Trophoblast cell (in vitro differentiated cells and primary cell): ENCODE results near the gene KCNQ1.

ENCODE experiments used
- DNase-seq, 2 donors: peaks; one replicate each; pipeline ENCODE4 v3.0.0-alpha.2; 2016
- H2AFZ ChIP-seq: 2 replicates; pipeline ENCODE4 v1.6.1; 2013; ENCODE audit warnings: low read length, moderate library complexity, mild to moderate bottlenecking; ENCODE audit not compliant: insufficient read depth, poor library complexity
- H2AK5ac ChIP-seq: 2 replicates; pipeline ENCODE4 v1.6.1; 2013; ENCODE audit warnings: mild to moderate bottlenecking, low read length
- H2BK120ac ChIP-seq: 2 replicates; pipeline ENCODE4 v1.6.1; 2013; ENCODE audit warnings: low read length, mild to moderate bottlenecking, moderate library complexity; ENCODE audit not compliant: insufficient read depth, poor library complexity
- H2BK12ac ChIP-seq: 2 replicates; pipeline ENCODE4 v1.6.1; 2013; ENCODE audit warnings: mild to moderate bottlenecking, low read length, moderate library complexity
- H2BK5ac ChIP-seq: 2 replicates; pipeline ENCODE4 v1.6.1; 2013; ENCODE audit warnings: low read length, low read depth, moderate library complexity, mild to moderate bottlenecking; ENCODE audit not compliant: poor library complexity
- H3K14ac ChIP-seq: 2 replicates; pipeline ENCODE4 v1.6.1; 2013; ENCODE audit warnings: mild to moderate bottlenecking, low read length
- H3K18ac ChIP-seq: 2 replicates; pipeline ENCODE4 v1.6.1; 2013; ENCODE audit warnings: mild to moderate bottlenecking, low read length
- H3K23ac ChIP-seq: 2 replicates; pipeline ENCODE4 v1.6.1; 2013; ENCODE audit warnings: low read length
- H3K27ac ChIP-seq: 2 replicates; pipeline ENCODE4 v1.5.1; 2013; ENCODE audit warnings: low read depth, mild to moderate bottlenecking, inconsistent platforms, low read length, moderate library complexity
- H3K27me3 ChIP-seq: 2 replicates; pipeline ENCODE4 v1.6.1; 2013; ENCODE audit warnings: inconsistent platforms, mild to moderate bottlenecking, low read length, moderate library complexity; ENCODE audit not compliant: insufficient read depth
- H3K36me3 ChIP-seq, 2 experiments: 1 replicate in 1 of 2; 2 replicates in 1 of 2; pipeline ENCODE4 v1.6.1; 2013; ENCODE audit warnings: low read length in 2 of 2, mild to moderate bottlenecking in 2 of 2, moderate library complexity in 1 of 2; ENCODE audit not compliant: insufficient read depth in 2 of 2, control insufficient read depth in 1 of 2
- H3K4ac ChIP-seq: 2 replicates; pipeline ENCODE4 v1.6.1; 2013; ENCODE audit warnings: low read depth, mild to moderate bottlenecking, low read length, moderate library complexity
- H3K4me1 ChIP-seq, 2 experiments: 1 replicate in 1 of 2; 2 replicates in 1 of 2; pipeline ENCODE4 v1.6.1; 2013; ENCODE audit warnings: low read length in 2 of 2, mild to moderate bottlenecking in 2 of 2, moderate library complexity in 1 of 2; ENCODE audit not compliant: insufficient read depth in 2 of 2, control insufficient read depth in 1 of 2
- H3K4me2 ChIP-seq: 2 replicates; pipeline ENCODE4 v1.6.1; 2013; ENCODE audit warnings: inconsistent platforms, mild to moderate bottlenecking, low read length, moderate library complexity
- H3K4me3 ChIP-seq: 2 replicates; pipeline ENCODE4 v1.5.1; 2013; ENCODE audit warnings: mild to moderate bottlenecking, low read depth, low read length, inconsistent platforms
- H3K79me1 ChIP-seq: one replicate; pipeline ENCODE4 v1.6.1; 2013; ENCODE audit warnings: low read length
- H3K79me2 ChIP-seq: 2 replicates; pipeline ENCODE4 v1.6.1; 2013; ENCODE audit warnings: low read length, mild to moderate bottlenecking; ENCODE audit not compliant: control insufficient read depth, insufficient read depth, poor library complexity
- H3K9ac ChIP-seq: 2 replicates; pipeline ENCODE4 v1.6.1; 2013; ENCODE audit warnings: mild to moderate bottlenecking, low read length
- H3K9me3 ChIP-seq: 2 replicates; pipeline ENCODE4 v1.6.1; 2013; ENCODE audit warnings: low read depth, mild to moderate bottlenecking, control low read depth, inconsistent platforms, low read length; ENCODE audit not compliant: insufficient read depth
- H4K12ac ChIP-seq: 2 replicates; pipeline ENCODE4 v1.6.1; 2013; ENCODE audit warnings: low read depth, mild to moderate bottlenecking, low read length, moderate library complexity
- H4K8ac ChIP-seq: 2 replicates; pipeline ENCODE4 v1.6.1; 2013; ENCODE audit warnings: low read depth, mild to moderate bottlenecking, low read length, moderate library complexity
- H4K91ac ChIP-seq: one replicate; pipeline ENCODE4 v1.6.1; 2013; ENCODE audit warnings: low read depth, mild to moderate bottlenecking, low read length, moderate library complexity
- WGBS: extraction: QIAGEN DNeasy Blood & Tissue Kit; methylation state at CpG from one replicate; pipeline ENCODE4 v1.1.7; 2013; ENCODE audit warnings: missing lambda C conversion rate; ENCODE audit not compliant: insufficient read length, insufficient coverage; ENCODE audit errors: extremely low coverage; 5-methylcytosine and 5-hydroxymethylcytosine counted together

Gene KCNQ1

DNA sequence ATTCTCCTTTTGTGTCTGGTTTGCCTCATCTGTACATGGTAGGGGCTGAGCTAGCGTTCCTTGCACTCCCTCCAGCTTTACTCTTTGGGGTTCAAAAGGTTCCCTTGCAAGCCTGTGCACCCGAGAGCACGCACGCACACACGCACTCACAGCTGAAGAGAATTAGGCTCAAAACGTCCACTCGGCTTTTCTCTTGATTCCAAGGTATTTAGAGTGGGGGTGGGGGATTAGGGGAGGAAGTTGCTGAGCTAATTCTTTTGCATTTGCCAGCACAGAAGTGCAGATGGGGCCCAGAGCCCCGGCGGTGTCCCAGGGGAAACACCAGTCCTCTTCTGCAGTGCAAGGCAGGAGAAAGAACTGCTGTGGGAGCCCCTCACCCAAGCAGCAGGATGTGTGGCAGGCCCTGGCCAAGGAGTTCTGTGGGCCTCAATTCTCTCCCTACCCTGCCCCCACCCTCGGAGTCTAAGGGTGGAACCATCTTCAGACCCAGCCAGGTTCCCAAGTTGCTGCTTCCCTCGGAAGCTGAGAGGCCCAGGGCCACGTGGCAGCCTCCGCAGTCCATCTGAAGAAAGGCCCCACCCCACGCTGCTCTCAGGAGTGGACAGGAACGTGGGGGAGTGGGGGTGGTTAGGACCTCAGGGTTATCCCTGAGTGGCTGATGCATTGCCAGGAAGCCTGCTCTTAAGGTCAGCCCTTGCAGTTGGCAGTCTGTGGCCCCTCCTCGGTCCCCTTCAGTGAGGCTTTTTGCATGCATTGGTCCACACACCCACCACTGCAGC lies 258.7 kb downstream of the KCNQ1 start:
- Histone ChIP-seq H4K12ac (no peak overlapping the region), H2BK5ac (no peak overlapping the region), H2BK12ac (peak overlapping the region; percentile 12), H3K9ac (no peak overlapping the region), H3K23ac (no peak overlapping the region), H3K79me2 (peaks cover 14% of the 10 kb centered on the region), H3K9me3 (peaks cover 11% of the 10 kb centered on the region), H3K27ac (no peak overlapping the region), H2BK120ac (no peak overlapping the region), H4K8ac (no peak overlapping the region), H3K14ac (no peak overlapping the region), H3K4ac (no peak overlapping the region), H3K4me3 (no peak overlapping the region), H4K91ac (peak overlapping the region; percentile 21), H3K27me3 (no peaks in the 10 kb centered on the region), H2AK5ac (no peak overlapping the region), H3K4me2 (peak overlapping the region; percentile 17), H3K18ac (no peak overlapping the region), H3K36me3 (no peaks in the 10 kb centered on the region), H3K79me1 (peaks cover 11% of the 10 kb centered on the region), H3K4me1 (peaks cover 21% of the 10 kb centered on the region in 2 experiments), H2AFZ (no peak overlapping the region)
- no peak for DNase-seq
- no CpG with 5 or more reads among the region's 16 CpGs for WGBS

DNA sequence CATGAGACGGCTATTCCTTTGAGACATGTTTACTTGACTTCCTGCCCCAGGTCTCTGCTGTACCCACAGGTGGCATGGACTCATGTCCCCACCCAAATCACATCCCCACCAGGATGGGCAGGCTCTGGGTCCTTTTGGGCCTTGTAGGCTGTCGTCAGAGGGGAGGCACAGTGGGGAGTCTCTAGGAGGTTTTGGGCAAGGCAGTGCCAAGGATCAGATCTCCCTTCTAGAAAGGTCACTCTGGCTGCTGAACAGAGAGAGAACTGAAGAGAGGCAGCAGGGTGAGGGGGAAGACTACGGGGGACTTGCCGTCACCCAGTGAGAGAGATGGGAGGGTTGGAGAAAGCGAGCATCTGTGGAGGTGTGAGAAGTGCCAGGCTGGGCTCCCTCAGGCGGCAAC lies 259.5 kb downstream of the KCNQ1 start:
- Histone ChIP-seq H3K27ac (no peak overlapping the region), H3K4ac (no peak overlapping the region), H4K8ac (no peak overlapping the region), H3K14ac (no peak overlapping the region), H3K18ac (no peak overlapping the region), H3K4me3 (no peak overlapping the region), H4K91ac (no peak overlapping the region), H3K23ac (no peak overlapping the region), H3K79me2 (peaks cover 6% of the 10 kb centered on the region), H3K36me3 (no peaks in the 10 kb centered on the region), H2BK12ac (no peak overlapping the region), H3K4me2 (no peak overlapping the region), H3K79me1 (peaks cover 8% of the 10 kb centered on the region), H3K9me3 (peaks cover 7% of the 10 kb centered on the region), H2BK120ac (no peak overlapping the region), H3K9ac (no peak overlapping the region), H3K4me1 (peaks cover 23 to 25% of the 10 kb centered on the region in 2 experiments), H2AK5ac (no peak overlapping the region), H2BK5ac (no peak overlapping the region), H4K12ac (no peak overlapping the region), H3K27me3 (no peaks in the 10 kb centered on the region), H2AFZ (no peak overlapping the region)
- no peak for DNase-seq
- WGBS: no CpG with 5 or more reads among the region's 6 CpGs

GRCh38 chr11:2704896-2705606 lies 260.2 kb downstream of the KCNQ1 start:
- no peak overlapping the region for H4K91ac ChIP-seq
- H3K4me3 ChIP-seq: no peak overlapping the region
- no peak overlapping the region for H3K4ac ChIP-seq
- H3K27me3 ChIP-seq: no peaks in the 10 kb centered on the region
- no peak overlapping the region for H2BK12ac ChIP-seq
- no peak overlapping the region for H4K8ac ChIP-seq
- no peak overlapping the region for H2AFZ ChIP-seq
- no peak overlapping the region for H4K12ac ChIP-seq
- no peak overlapping the region for H3K27ac ChIP-seq
- no peak for DNase-seq
- H2BK5ac ChIP-seq: no peak overlapping the region
- H3K4me1 ChIP-seq: peaks cover 23 to 25% of the 10 kb centered on the region in 2 experiments
- no peaks in the 10 kb centered on the region for H3K36me3 ChIP-seq
- no peak overlapping the region for H3K14ac ChIP-seq
- WGBS: no CpG with 5 or more reads among the region's 14 CpGs
- H3K9ac ChIP-seq: no peak overlapping the region
- H3K18ac ChIP-seq: no peak overlapping the region
- H2AK5ac ChIP-seq: no peak overlapping the region
- H3K9me3 ChIP-seq: peaks cover 6% of the 10 kb centered on the region
- peaks cover 3% of the 10 kb centered on the region for H3K79me2 ChIP-seq
- H3K79me1 ChIP-seq: peaks cover 5% of the 10 kb centered on the region
- H3K23ac ChIP-seq: no peak overlapping the region
- H3K4me2 ChIP-seq: no peak overlapping the region
- no peak overlapping the region for H2BK120ac ChIP-seq

GRCh38 chr11:2706321-2706720 lies 261.5 kb downstream of the KCNQ1 start:
- Histone ChIP-seq H2AFZ (no peak overlapping the region), H3K4me3 (no peak overlapping the region), H3K4ac (no peak overlapping the region), H3K4me1 (peaks cover 19 to 22% of the 10 kb centered on the region in 2 experiments), H3K9me3 (peaks cover 8% of the 10 kb centered on the region), H3K27ac (no peak overlapping the region), H3K18ac (no peak overlapping the region), H4K91ac (no peak overlapping the region), H3K79me1 (no peaks in the 10 kb centered on the region), H3K14ac (no peak overlapping the region), H4K12ac (no peak overlapping the region), H2BK12ac (no peak overlapping the region), H3K27me3 (no peaks in the 10 kb centered on the region), H2BK5ac (no peak overlapping the region), H4K8ac (no peak overlapping the region), H3K79me2 (no peaks in the 10 kb centered on the region), H3K4me2 (no peak overlapping the region), H3K9ac (no peak overlapping the region), H3K23ac (no peak overlapping the region), H2AK5ac (no peak overlapping the region), H3K36me3 (no peaks in the 10 kb centered on the region), H2BK120ac (no peak overlapping the region)
- no CpG with 5 or more reads among the region's 1 CpG for whole genome bisulfite sequencing
- DNase-seq: no peak
